NK-92 treated with Interleukin-12 subunit alpha and Interleukin-12 subunit beta, amount 100 ng/mL, for 24 hours (cell line): ENCODE data around the gene STEAP4.
"Not testable (repeated sequence)": the region's sequence is repeated elsewhere in the genome, so short reads cannot be mapped to it uniquely, and the experiment has no call there.

Experiments used
- DNase-seq: peaks from one replicate; lab custom pipeline; 2025; lab: John Stamatoyannopoulos, UW

STEAP4 gene

DNA sequence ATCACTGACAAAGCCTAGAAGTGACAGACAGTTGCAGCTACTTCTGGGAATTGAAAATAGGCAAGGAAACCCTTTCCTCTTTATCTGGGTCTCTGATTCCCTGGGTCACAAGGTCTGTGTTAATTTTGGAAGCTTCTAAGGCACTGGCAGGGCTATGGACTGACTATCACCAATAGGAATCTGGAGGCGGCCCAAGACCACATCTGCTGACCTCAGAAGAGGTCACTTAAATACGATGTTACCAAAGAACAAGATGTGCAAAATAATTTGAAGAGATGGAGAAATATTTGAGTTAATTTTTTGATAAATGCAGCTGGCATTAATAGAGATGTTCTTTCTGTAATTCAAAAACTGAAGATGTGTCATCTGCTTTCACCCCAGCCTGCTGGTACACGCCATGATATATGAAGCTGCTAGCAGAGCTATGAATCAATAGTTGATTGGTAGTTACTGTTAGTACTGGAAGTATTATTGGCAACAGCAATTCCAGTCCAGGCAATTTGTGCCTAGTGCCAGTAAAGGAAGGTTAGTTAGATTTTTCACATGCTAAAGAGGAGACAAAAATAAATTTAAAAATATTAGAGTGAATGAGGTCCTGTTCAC is 5.5 kb upstream of the STEAP4 start:
- DNase-seq: no peak

DNA sequence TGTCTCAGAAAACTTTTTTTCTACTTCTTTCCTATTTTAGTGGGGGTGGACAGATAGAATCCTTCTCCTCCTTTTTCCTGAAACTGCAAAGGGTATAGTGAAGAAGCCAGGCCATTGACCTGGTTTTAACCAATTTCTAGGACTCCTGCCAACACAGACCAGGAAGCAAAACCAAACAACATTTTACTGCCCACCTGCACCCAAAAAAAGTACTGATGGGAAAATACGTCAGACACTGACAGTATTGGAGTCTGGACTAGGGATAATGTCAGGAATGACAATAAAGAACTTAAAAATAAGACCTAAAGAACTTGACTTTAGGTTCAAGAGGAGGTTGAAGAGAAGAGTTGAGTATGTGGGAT is 5.0 kb upstream of the STEAP4 start:
- no peak for DNase-seq

DNA sequence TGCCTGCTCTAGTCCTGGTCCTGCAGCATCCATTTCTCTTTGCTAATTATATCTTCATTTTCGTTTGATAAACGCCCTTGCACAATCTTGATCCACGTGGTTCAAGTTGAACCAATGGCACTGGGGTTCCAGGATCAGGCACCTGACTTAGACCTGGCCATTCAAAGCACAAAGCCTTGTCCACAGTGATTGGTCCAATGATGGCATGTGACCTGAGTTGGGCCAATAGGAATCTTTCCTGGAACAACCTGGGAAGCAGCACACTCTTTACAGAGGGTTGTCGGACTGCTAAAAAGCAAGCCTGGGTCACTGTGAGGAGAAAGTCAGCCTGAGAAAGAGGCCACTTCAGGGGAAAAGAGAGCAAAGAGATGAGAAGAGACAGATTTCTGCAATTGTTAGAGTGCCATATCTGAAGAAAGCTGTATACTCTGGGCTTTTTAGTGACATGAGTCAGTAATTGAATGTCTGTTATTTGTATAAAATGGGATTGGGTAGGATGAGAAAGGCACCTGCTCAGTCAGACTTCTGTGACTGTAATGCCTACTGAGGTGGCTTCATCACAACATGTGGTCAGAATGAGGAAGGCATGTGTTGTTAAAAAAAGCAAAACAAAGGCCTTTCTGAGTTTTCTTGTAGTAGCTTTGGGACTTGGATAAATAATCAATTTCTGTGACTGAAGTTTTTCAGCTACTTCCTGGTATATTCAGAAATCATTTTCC is 4.4 kb upstream of the STEAP4 start:
- DNase-seq: no peak

GRCh38 chr7:88309819-88310218 is 3.1 kb upstream of the STEAP4 start:
- DNase-seq: no peak

DNA sequence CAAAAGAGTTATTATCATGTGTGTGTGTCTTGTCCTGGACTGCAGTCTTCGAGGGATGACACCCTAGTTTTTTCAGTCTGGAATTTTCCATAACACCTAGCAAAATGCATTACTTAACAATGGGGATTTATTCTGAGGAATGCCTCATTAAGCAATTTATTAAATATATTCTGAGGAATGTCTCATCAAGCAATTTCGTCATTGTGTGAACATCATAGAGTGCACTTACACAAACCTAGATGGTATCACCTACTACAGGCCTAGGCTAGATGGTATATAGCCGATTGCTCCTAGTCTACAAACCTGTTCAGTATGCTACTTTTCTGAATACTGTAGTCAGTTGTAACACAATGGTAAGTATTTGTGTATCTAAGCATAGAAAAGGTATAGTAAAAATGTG is 1.1 kb upstream of the STEAP4 start:
- no peak for DNase-seq

DNA sequence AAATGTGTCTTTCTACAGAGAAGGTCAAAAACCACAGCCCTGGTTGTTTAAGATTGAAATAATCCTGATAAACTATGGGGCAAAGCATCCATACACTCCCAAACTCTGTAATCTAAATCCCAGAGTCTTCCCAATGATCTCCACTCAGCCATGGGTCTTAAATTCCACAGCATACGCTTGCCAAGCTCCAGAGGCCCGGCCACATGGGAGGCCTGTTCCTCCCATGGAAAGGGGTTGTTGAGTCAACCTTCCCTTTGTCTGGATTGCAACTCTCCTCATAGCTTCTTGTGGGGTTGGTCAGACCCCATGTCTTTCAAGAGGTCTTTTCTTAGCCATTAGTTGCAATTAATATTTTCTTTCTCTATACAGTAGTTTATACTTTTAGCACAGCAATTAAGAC is 718 bp upstream of the STEAP4 start:
- no peak for DNase-seq

DNA sequence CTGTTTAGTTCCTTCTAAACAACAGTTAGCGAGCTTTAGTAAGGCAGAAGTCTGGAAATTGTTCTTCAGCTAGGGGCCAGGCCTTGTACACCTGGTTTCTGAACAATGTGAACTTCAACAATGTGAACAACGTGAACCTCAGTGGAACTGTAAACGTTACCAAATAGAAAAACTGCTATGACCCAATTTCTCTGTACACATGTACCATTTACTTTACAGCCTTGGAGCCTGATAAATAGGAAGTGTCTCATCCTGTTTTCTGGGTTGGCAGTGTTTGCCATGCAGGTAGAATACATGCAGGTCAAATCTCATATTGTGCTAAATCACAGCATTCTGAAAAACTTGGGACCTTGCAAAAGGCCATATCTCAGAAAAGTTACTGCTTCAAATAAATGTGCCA is 1.6 kb downstream of the STEAP4 start:
- DNase-seq: no peak

- DNase-seq: no peak
These were observed 4.2 kb downstream of the STEAP4 start for GRCh38 chr7:88302486-88302885.

DNA sequence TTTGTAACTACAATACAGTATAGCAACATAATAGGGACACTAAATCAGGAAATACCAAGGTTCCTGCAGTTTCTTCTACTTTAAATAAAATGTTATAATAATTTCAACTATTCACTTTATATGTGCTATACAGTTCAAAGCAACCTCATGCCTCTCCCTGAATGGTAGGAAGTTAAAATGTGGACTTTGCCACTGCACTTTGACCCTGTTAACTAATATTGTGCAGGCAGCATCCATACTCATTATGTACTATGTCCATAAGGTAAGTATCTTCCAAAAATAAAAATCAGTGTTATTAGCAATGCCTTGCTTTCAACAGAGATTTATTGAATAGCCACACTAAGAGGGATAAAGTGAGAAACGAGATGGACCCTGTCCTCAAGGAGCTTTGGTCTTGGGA is 4.8 kb downstream of the STEAP4 start:
- DNase-seq: no peak

DNA sequence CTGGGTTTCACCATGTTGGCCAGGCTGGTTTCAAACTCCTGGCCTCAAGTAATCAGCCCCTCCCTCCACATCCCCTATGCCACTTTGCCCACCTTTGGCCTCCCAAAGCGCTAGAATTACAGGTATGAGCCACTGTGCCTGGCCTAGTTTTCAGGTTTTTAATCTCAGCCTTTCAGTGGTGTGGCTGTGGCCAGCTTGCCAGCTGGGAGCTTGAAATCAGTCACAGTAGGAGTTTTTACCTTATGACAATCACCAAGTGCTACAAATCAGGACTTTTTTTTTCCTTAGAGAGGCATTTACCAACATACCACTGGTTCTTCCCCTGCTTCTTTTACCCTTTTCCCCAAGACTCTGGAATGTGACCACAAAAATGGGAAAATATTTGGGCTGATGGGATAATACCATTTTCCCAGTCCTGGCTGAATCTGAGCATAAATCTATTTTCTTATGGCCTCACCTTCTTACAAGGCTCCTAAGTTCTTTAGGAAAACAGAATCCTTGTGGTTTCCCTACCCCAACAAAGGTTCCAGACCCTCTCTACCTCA is 6.2 kb downstream of the STEAP4 start:
- no peak for DNase-seq

GRCh38 chr7:88299126-88299525 is 7.6 kb downstream of the STEAP4 start:
- no peak for DNase-seq

DNA sequence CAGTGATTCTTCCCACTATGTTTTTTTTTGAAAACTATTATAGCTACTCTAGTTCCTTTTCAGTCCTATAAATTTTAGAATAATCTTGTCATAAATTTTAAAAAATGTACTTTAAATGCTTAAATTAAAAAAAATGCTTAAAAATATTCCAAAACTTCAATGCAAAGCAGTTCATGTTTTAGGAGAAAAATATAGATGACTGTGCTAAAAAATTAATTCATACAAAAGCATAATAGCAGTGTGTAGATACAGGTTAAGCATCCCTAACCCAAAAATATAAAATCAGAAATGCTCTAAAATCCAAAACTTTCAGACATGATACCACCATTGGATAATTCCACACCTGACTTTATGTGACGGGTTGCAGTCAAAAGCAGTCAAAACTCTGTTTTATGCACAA is 12.8 kb downstream of the STEAP4 start:
- DNase-seq: no peak

DNA sequence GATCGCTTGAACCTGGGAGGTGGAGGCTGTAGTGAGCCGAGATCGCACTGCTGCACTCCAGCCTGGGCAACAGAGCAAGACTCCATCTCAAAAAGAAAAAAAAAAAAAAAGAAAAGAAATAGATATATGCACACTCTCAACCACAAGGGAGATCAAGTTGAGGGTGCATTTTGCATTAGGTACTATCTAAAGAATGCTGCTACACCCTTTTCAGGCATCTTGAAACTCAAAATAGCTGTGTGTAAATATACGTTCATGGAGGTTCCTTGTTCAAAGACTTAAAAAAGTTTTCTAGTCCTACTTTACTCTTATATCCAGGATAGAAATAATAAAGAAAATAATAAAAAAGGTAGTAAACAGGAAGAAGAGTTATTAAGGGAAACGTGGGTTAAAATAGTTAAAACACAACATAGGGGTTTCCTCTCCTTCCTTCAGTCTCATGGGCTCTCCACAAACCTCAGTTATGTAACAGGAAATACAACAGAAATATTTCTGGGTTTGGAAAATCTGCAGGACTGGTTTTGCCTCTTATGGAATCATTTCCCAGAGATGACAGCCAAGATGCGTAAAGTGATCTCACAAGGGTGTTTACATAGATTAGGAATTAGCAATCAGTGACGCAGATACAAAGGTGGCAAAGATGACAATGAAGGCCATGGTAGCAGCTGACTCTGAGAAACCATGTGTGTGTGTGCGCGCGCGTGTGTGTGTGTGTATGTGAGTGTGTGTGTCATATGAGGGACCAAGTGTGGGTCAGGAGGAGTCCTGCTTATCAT is 15.1 kb downstream of the STEAP4 start:
- no peak for DNase-seq

DNA sequence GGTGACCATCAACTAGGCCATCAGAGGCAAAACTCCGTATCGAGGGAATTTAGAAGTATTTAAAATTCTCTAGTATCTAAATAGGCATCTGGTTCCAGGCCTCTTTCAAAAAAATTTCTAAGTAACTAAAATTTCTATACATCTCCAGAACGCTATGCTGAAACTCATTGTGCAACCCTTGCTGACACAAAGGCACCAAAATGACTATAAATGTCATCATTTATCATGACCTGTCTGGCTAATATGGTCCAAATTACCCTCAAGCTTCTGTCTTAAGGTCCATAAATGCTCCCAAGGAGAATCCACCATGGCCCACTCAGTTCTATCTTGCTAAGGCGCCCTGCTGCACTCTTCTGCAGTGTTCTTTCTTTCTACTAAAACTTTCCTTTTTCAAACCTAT is 16.2 kb downstream of the STEAP4 start:
- DNase-seq: no peak

DNA sequence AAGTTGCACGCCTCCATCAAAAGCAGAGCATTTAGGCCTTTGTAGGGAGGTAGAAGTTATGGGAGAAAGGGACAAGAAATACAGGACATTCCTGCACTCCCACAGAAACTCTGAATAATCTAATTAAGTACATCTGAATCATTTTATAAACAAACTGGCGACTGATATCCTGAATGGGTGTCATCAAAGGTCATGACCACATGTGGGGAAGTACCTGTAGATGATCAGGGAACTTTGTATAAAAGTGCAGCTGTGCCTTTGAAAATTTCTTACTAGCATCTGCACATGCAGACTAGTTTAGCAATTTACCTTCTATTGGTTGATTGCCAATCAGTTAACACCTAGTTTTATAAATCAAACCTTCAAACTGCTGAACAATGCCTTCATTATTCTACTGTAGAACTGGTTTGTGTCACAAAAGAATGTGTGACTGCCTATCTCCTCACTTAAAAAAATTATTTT is 17.1 kb downstream of the STEAP4 start:
- DNase-seq: no peak

DNA sequence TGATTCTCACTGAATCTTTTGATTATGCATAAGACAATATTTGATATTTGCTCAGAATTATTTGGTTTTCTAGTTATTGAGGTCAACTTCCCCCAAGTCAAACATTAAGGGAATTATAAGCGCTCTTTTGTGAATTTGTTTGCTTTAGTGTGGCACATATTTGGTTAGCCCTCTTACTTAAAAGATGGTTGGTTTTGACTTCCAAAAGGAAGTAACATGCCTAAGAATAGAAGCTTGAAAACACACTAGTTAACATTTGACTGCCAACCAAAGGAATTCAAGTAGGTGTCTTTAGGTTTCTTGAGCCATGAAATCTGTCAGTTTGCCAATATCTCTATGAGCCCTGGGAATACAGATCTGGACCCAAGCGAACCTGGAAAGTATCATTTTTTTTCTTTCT is 24.9 kb downstream of the STEAP4 start:
- no peak for DNase-seq

DNA sequence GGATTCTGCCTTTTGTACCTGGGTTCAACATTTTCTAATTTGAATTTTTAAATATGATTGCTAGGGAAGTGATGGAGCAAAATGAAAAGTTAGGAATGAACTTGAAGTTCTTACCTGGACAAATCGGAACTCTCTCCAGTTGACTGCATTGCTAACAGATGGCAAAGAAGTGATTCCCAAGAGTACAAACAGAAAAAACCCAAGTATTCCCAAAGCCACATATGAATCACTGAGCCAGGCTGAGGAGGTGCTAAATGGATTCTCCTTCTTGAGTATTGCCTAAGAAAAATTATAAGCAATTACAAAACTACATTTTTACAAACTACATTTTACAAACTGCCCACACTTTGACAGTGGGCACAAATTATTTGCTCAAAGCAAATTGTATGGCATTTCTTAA is 25.9 kb downstream of the STEAP4 start:
- DNase-seq: no peak

- DNase-seq: no peak
These were observed 27.4 kb downstream of the STEAP4 start for GRCh38 chr7:88279323-88279722.

DNA sequence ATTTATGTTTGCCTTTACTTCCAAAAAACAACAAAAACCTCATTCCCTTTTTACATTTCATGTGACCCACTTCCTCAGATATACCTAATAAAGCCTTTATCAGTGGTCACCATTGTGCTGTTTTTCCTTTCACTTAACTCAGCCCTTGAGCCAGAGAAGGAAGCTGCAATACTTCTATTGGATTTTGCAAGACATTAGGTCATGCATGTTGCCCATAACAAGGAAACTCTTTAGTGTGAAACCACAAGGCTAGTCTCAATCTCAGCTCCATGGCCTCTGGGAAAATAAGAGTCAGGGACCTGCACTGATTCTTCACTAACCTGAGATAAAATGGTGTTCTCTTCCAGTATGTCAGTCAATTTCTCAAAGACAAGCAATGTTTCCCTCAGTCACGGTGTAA is 27.8 kb downstream of the STEAP4 start:
- no peak for DNase-seq

- no peak for DNase-seq
These were observed 30.0 kb downstream of the STEAP4 start for GRCh38 chr7:88276605-88277153.

- not testable (repeated sequence) for DNase-seq
These were observed 31.8 kb downstream of the STEAP4 start for GRCh38 chr7:88274856-88275255.

DNA sequence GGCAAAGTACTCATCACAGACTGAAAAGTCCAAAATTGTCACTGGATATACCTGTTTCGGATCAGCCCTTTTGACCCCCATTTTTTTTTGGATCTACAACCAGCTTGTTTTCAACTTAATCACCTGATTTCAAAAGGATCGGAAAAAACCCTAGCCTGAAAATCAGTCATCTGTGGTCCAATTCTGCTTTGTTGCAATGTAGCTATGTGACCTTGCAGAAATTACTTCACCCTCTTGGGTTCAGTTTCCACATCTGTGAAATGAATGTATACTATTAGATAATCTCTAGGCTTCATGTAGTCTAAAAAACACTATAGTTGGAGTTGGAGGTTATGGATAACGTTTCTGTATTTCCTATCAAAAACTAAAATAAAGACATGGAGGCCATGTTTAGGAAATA is 37.1 kb downstream of the STEAP4 start:
- DNase-seq: no peak

DNA sequence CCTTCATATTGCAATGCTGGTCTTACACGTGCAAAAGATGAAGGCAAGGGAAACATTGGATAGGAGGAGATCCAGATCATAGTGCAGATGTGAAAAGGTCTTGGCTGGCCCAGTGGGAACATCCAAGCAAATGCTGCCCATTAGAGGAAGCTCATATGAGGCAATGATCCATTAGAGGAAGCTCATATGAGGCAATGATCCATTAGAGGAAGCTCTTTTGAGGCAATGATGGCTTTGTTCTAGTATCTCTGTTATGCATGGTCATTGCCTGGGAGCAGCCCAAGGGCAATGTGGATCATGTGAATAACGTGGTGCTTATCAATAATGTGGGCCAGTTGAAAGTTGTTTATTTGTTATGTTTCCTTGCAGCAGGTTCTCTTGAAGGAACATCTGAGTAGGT is 37.8 kb downstream of the STEAP4 start:
- DNase-seq: no peak
